Stomach (tissue), 9 donors: ENCODE results near the gene CD68. TPM values are rescaled to one million over a fixed set of nuclear protein-coding genes. Genes with fewer than 3 reads are reported as not detected.

ENCODE experiments used
- DNase-seq, 2 donors: peaks; one replicate each; pipeline versions ENCODE4 v3.0.0 to v3.0.0-alpha.2; 2013 to 2019
- H3K27ac ChIP-seq, 5 donors: fragments of 200-600 bp in 4 of 5; sonication (generic) in 4 of 5; one replicate each; pipeline ENCODE4 v1.5.1; 2013 to 2019; ENCODE audit warnings: mild to moderate bottlenecking in 1 of 5, moderate library complexity in 1 of 5
- H3K27me3 ChIP-seq, 3 donors: fragments of 200-600 bp; sonication (generic); one replicate each; pipeline ENCODE4 v1.5.1; 2017 to 2019; ENCODE audit warnings: mixed run types in 1 of 3
- H3K36me3 ChIP-seq, 4 donors: fragments of 200-600 bp; sonication (generic); 1 replicate in 3 of 4; 2 replicates in 1 of 4; pipeline ENCODE4 v1.5.1; 2016 to 2019
- H3K4me1 ChIP-seq, 4 donors: fragments of 200-600 bp; sonication (generic); one replicate each; pipeline ENCODE4 v1.5.1; 2016 to 2019
- H3K4me3 ChIP-seq, 4 donors: fragments of 200-600 bp; sonication (generic) in 3 of 4; one replicate each; pipeline ENCODE4 v1.5.1; 2016 to 2019; ENCODE audit warnings: mild to moderate bottlenecking in 1 of 4
- H3K9me3 ChIP-seq, 4 donors: fragments of 200-600 bp; sonication (generic); one replicate each; pipeline ENCODE4 v1.5.1; 2016 to 2019
- EP300 ChIP-seq: sonication (generic); formaldehyde crosslinking; IDR thresholded peaks from one replicate; pipeline ENCODE4 v1.6.1; 2017; ENCODE audit warnings: antibody characterized with exemption
- POLR2A ChIP-seq, 4 donors: fragments of 450-650 bp; IDR thresholded peaks; one replicate each; pipeline ENCODE4 v1.6.1; 2016; ENCODE audit warnings: antibody characterized with exemption in 4 of 4, control low read depth in 2 of 4, mild to moderate bottlenecking in 1 of 4, moderate library complexity in 1 of 4
- POLR2AphosphoS5 ChIP-seq, 3 donors: sonication (generic); formaldehyde crosslinking; IDR thresholded peaks; one replicate each; pipeline ENCODE4 v1.6.1; 2016; ENCODE audit warnings: antibody characterized with exemption in 3 of 3
- WGBS, 5 donors: extraction: QIAGEN DNeasy Blood & Tissue Kit in 3 of 5; methylation state at CpG; one replicate each; pipeline versions ENCODE4 v1.1.5 to v1.1.7; 2013 to 2018; 5-methylcytosine and 5-hydroxymethylcytosine counted together
- intact Hi-C: fragments of 100-400 bp; cut with DNase I; formaldehyde crosslinking; loops from one replicate; pipeline ENCODE4 v1.15.1; 2023; ENCODE audit warnings: low total_unique reads
- polyA plus RNA-seq, 3 donors: library from polyadenylated mRNA; stranded (reverse); fragments of 200-250 nt; gene quantifications; one replicate each; pipeline ENCODE4 v1.2.3, GENCODE V29; 2013
- total RNA-seq, 5 donors: library from RNA; depleted of rRNA; stranded (reverse); fragments of >200 nt; gene quantifications; one replicate each; pipeline versions ENCODE4 v1.1.0 to v1.2.3, GENCODE V29; 2014 to 2016
- TF ChIP-seq, protein P1 (sequence below), 7 experiments: fragments of 450-650 bp in 4 of 7; fragments of 200-600 bp in 3 of 7; sonication (generic) in 3 of 7; IDR thresholded peaks; one replicate each; pipeline ENCODE4 v1.5.1; 2016 to 2019; ENCODE audit warnings: antibody characterized with exemption in 7 of 7, control low read depth in 2 of 7, mild to moderate bottlenecking in 1 of 7
- donor health status: healthy with polysubstance abuse.
- donor health status: Bipolar disorder and iron deficiency.
- donor health status: healthy.

Gene CD68
- total and polyA plus RNA-seq, 8 donors = 11.1 to 39.6 (median 14.8) TPM

DNA sequence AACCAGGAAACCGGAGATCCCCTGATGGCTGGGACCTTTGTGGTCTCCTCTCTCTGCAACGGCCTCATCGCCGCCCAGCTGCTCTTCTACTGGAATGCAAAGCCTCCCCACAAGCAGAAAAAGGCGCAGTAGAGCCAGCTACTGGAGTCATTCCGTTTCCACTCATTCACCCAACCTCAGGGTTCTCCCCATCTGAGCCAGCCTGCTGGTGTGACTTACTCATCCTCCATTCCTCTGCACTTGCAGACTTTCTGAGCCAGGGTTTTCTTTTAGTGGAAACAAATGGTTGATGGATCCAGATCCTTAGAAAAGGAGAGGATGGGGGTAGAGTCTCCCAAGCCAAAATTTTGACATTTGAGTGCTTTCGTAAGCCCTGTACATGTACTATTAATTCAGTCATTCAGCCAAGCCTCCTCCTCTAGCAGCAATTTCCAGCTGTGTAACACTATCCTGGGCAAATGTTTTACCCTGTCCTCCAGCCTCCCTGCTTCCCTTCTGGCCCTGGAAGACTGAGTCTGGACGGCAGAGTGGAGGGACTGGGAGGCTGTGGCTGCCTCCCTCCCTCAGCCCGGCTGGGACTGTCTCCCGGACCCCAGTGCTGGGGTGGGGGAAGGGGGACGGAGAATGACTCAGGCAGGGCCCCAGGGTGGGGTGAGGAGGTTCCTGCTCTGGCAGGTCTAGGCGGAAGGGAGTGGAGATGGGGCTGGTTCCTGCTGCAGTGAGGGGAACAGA lies 8.1 kb downstream of the CD68 start:
- Histone ChIP-seq H3K4me3 (no peak overlapping the region), H3K9me3 (no peaks in the 10 kb centered on the region), H3K4me1 (peaks cover 31 to 74% (median 64%) of the 10 kb centered on the region in 4 donors), H3K27me3 (no peaks in the 10 kb centered on the region), H3K36me3 (peaks cover 16 to 64% (median 51%) of the 10 kb centered on the region in 4 donors), H3K27ac (peak overlapping the region in 4 of 5 donors; percentile 34 to 83 (median 62))
- intact Hi-C loops = no loop called here
- 60 to 74% (median 73%) methylated on average over 12 of the region's 12 CpGs for WGBS, 5 donors
- peak in 1 of 2 donors; percentile 66 for DNase-seq
- TF ChIP-seq POLR2AphosphoS5 (IDR thresholded peaks at IDR 0.05) (no peak), POLR2A (IDR thresholded peaks at IDR 0.05) (no peak), EP300 (no peak)
- TF ChIP-seq, protein P1, sequence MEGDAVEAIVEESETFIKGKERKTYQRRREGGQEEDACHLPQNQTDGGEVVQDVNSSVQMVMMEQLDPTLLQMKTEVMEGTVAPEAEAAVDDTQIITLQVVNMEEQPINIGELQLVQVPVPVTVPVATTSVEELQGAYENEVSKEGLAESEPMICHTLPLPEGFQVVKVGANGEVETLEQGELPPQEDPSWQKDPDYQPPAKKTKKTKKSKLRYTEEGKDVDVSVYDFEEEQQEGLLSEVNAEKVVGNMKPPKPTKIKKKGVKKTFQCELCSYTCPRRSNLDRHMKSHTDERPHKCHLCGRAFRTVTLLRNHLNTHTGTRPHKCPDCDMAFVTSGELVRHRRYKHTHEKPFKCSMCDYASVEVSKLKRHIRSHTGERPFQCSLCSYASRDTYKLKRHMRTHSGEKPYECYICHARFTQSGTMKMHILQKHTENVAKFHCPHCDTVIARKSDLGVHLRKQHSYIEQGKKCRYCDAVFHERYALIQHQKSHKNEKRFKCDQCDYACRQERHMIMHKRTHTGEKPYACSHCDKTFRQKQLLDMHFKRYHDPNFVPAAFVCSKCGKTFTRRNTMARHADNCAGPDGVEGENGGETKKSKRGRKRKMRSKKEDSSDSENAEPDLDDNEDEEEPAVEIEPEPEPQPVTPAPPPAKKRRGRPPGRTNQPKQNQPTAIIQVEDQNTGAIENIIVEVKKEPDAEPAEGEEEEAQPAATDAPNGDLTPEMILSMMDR (IDR thresholded peaks at IDR 0.05) = no peak

DNA sequence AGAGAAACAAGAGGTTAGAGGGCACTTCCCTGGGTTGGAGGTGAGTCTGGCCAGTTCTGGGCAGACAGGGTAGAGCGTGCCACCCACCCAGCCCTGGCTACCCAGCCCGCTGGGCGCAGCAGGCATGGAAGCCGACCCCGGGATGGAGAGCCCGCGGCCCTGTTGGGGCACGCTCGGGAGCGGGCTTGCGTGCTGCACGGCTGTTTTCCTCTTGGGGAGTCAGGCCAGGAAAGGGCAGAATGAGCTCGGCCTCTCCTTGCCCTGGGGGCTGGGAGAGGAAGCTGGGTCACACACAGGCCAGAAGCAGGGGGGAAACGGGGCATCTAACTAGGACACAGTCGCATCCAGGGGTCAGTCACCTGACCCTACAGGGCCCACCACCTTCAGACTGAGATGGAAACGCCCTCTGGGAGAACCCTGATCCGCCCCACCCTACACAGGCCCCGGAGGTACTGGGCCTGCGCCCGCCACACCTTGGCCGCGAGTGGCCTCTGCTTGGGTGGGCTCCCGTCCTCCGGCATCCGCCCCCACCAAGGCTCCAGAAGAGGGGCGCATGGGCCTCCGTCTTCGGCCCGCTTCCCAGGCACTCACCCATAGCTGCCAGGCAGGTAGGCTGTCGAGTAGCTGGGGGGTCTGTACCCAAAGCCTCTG lies 9.2 kb downstream of the CD68 start:
- WGBS, 5 donors = 64 to 84% (median 75%) methylated on average over 17 to 30 of the region's 30 CpGs
- no peak for DNase-seq
- peaks cover 27 to 75% (median 62%) of the 10 kb centered on the region in 4 donors for H3K36me3 ChIP-seq
- H3K4me3 ChIP-seq = peak overlapping the region; percentile 38 to 55 (median 44)
- H3K9me3 ChIP-seq = no peaks in the 10 kb centered on the region
- H3K27ac ChIP-seq = peak overlapping the region; percentile 10 to 83 (median 59)
- no peaks in the 10 kb centered on the region for H3K27me3 ChIP-seq
- TF ChIP-seq, protein P1 (IDR thresholded peaks at IDR 0.05) = no peak
- TF ChIP-seq POLR2A (IDR thresholded peaks at IDR 0.05) = no peak
- TF ChIP-seq POLR2AphosphoS5 (IDR thresholded peaks at IDR 0.05) = no peak
- no peak for TF ChIP-seq EP300
- H3K4me1 ChIP-seq = peaks cover 23 to 66% (median 55%) of the 10 kb centered on the region in 4 donors
- intact Hi-C loops = no loop called here

DNA sequence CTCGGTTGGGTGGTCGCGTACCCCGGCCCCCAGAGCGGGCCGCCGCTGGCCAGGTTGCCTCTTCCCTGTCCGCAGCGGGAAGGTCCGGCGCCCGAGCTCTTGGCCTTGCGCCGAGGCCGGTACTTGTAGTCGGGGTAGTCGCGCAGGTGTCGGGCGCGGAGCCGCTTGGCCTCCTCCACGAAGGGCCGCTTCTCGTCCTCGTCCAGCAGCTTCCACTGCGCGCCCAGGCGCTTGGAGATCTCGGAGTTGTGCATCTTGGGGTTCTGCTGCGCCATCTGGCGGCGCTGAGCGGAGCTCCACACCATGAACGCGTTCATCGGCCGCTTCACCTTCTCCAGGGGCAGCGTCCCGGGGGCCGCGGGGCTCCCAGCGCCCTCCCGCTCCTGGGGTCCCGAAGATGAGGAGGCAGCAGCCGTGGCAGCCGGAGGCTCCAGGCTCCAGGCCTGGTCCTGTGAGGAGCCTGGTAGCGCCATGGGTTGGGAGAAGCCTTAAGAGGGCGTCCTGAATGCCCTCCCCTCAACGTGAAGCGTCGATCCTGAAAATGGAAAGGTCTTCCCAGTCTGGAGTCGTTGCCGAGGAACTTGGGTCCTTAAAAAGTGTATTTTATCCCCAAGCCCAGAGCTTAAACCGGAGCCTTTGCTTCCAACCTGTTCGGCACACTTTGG lies 9.9 kb downstream of the CD68 start:
- Histone ChIP-seq H3K36me3 (peaks cover 33 to 82% (median 69%) of the 10 kb centered on the region in 4 donors), H3K27ac (peak overlapping the region; percentile 10 to 83 (median 59)), H3K9me3 (no peaks in the 10 kb centered on the region), H3K27me3 (no peaks in the 10 kb centered on the region), H3K4me1 (peaks cover 22 to 64% (median 52%) of the 10 kb centered on the region in 4 donors), H3K4me3 (peak overlapping the region; percentile 38 to 55 (median 44))
- intact Hi-C loops = no loop called here
- TF ChIP-seq POLR2A (IDR thresholded peaks at IDR 0.05) = no peak
- peak; percentile 37 to 78 (median 47) for TF ChIP-seq POLR2AphosphoS5 (IDR thresholded peaks at IDR 0.05)
- TF ChIP-seq, protein P1 (IDR thresholded peaks at IDR 0.05) = peak in 5 of 7 experiments; percentile 72 to 90 (median 84)
- DNase-seq = peak; percentile 86 to 95
- 16 to 27% (median 18%) methylated on average over 20 to 56 of the region's 56 CpGs for WGBS, 5 donors
